HL-60 (cell line): ENCODE results near the gene KDM3B.

ENCODE experiments used
- GABPA ChIP-seq: IDR thresholded peaks from 2 replicates; pipeline ENCODE4 v1.6.1; 2012; ENCODE audit warnings: low read depth
- TF ChIP-seq, protein P1 (sequence below): IDR thresholded peaks from one replicate; pipeline ENCODE4 v1.5.1; 2011; ENCODE audit warnings: low read length, control low read depth, inconsistent platforms; ENCODE audit not compliant: insufficient read depth

DNA sequence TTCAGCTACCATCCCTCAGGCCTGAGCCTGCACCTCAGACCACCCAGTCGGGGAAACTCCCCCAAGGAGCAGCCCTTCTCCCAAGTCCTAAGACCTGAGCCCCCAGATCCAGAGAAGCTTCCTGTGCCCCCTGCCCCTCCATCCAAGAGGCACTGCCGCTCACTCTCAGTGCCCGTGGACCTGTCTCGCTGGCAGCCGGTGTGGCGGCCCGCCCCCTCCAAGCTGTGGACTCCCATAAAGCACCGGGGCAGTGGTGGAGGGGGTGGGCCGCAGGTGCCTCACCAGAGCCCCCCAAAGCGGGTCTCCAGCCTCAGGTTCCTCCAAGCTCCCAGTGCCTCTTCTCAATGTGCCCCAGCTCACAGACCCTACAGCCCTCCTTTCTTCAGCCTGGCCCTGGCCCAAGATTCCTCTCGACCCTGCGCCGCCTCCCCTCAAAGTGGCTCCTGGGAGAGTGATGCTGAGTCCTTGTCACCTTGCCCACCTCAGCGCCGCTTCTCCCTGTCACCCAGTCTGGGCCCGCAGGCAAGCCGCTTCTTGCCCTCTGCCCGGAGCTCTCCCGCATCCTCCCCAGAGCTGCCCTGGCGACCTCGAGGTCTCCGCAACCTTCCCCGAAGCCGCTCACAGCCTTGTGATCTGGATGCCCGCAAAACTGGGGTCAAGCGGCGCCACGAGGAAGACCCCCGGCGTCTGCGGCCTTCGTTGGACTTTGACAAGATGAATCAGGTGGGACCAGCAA, 7.4 kb upstream of the KDM3B start:
- TF ChIP-seq, protein P1, sequence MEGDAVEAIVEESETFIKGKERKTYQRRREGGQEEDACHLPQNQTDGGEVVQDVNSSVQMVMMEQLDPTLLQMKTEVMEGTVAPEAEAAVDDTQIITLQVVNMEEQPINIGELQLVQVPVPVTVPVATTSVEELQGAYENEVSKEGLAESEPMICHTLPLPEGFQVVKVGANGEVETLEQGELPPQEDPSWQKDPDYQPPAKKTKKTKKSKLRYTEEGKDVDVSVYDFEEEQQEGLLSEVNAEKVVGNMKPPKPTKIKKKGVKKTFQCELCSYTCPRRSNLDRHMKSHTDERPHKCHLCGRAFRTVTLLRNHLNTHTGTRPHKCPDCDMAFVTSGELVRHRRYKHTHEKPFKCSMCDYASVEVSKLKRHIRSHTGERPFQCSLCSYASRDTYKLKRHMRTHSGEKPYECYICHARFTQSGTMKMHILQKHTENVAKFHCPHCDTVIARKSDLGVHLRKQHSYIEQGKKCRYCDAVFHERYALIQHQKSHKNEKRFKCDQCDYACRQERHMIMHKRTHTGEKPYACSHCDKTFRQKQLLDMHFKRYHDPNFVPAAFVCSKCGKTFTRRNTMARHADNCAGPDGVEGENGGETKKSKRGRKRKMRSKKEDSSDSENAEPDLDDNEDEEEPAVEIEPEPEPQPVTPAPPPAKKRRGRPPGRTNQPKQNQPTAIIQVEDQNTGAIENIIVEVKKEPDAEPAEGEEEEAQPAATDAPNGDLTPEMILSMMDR = no peak
- TF ChIP-seq GABPA = no peak
